Tibial nerve (tissue), 4 donors: ENCODE results near the gene ASS1.

Source experiments
- CTCF ChIP-seq, 5 experiments: fragments of 200-600 bp in 3 of 5; fragments of 450-650 bp in 2 of 5; sonication (generic) in 3 of 5; IDR thresholded peaks; one replicate each; pipeline ENCODE4 v1.5.1; 2016 to 2019; ENCODE audit warnings: antibody characterized with exemption in 5 of 5, mild to moderate bottlenecking in 3 of 5, moderate library complexity in 2 of 5
- EP300 ChIP-seq, 2 donors: sonication (generic); formaldehyde crosslinking; IDR thresholded peaks; one replicate each; pipeline ENCODE4 v1.6.1; 2017; ENCODE audit warnings: antibody characterized with exemption in 2 of 2, mild to moderate bottlenecking in 1 of 2
- POLR2A ChIP-seq, 2 donors: fragments of 450-650 bp; IDR thresholded peaks; one replicate each; pipeline ENCODE4 v1.6.1; 2017; ENCODE audit warnings: antibody characterized with exemption in 2 of 2, mild to moderate bottlenecking in 2 of 2, moderate library complexity in 2 of 2

GRCh38 chr9:130478736-130479575, 34.2 kb downstream of the ASS1 start:
- TF ChIP-seq CTCF (IDR thresholded peaks at IDR 0.05): no peak
- no peak for TF ChIP-seq POLR2A (IDR thresholded peaks at IDR 0.05)
- TF ChIP-seq EP300 (IDR thresholded peaks at IDR 0.05): no peak
